Colonic mucosa (tissue), 4 donors: ENCODE data around the gene NCOA7. TPM values are rescaled to one million over a fixed set of nuclear protein-coding genes. Genes with fewer than 3 reads are reported as not detected.
A peak's percentile ranks its signal among the peaks of the same experiment; 100 is the strongest.

Experiments used
- DNase-seq: peaks from one replicate; pipeline ENCODE4 v3.0.0-alpha.2; 2020
- H3K27ac ChIP-seq: fragments of 200-600 bp; one replicate; pipeline ENCODE4 v1.8.0; 2021
- H3K27me3 ChIP-seq: fragments of 200-600 bp; one replicate; pipeline ENCODE4 v1.8.0; 2021
- H3K36me3 ChIP-seq: fragments of 200-600 bp; one replicate; pipeline ENCODE4 v1.8.0; 2021
- H3K4me1 ChIP-seq: fragments of 200-600 bp; one replicate; pipeline ENCODE4 v1.8.0; 2021; ENCODE audit warnings: mild to moderate bottlenecking
- H3K4me3 ChIP-seq: fragments of 200-600 bp; one replicate; pipeline ENCODE4 v1.8.0; 2021
- H3K9ac ChIP-seq, 2 donors: one replicate each; pipeline ENCODE4 v1.7.0; 2013; ENCODE audit warnings: control low read depth in 2 of 2, low read depth in 2 of 2, low read length in 2 of 2
- H3K9me3 ChIP-seq: fragments of 200-600 bp; one replicate; pipeline ENCODE4 v1.8.0; 2021
- intact Hi-C: fragments of 100-400 bp; cut with DNase I; formaldehyde crosslinking; loops from one replicate; pipeline ENCODE4 v1.14.1; 2022
- total RNA-seq, 2 donors: library from RNA; stranded (reverse); fragmentation: NEBNext Ultra II Directional in 1 of 2; extraction: Animal tissue kit (Norgen Biotek cat#: 25700) in 1 of 2; gene quantifications; one replicate each; pipeline ENCODE4 v1.2.1, GENCODE V29; 2021
- TF ChIP-seq, protein P1 (sequence below): fragments of 200-600 bp; IDR thresholded peaks from one replicate; pipeline ENCODE4 v1.8.0; 2022; ENCODE audit warnings: antibody characterized with exemption, mild to moderate bottlenecking
- donor health status: healthy.
- donor health status: DM: no; HTN: no; CAD: no.
- donor health status: DM: no; HTN: no; CAD: no.

Gene NCOA7
- total RNA-seq, 2 donors from 2014 or later, result 24.9 to 59.3 TPM

- H3K9ac ChIP-seq, result no peak overlapping the region
- H3K27me3 ChIP-seq, result no peaks in the 10 kb centered on the region
- H3K27ac ChIP-seq, result no peak overlapping the region
- no peaks in the 10 kb centered on the region for H3K9me3 ChIP-seq
- TF ChIP-seq, protein P1, sequence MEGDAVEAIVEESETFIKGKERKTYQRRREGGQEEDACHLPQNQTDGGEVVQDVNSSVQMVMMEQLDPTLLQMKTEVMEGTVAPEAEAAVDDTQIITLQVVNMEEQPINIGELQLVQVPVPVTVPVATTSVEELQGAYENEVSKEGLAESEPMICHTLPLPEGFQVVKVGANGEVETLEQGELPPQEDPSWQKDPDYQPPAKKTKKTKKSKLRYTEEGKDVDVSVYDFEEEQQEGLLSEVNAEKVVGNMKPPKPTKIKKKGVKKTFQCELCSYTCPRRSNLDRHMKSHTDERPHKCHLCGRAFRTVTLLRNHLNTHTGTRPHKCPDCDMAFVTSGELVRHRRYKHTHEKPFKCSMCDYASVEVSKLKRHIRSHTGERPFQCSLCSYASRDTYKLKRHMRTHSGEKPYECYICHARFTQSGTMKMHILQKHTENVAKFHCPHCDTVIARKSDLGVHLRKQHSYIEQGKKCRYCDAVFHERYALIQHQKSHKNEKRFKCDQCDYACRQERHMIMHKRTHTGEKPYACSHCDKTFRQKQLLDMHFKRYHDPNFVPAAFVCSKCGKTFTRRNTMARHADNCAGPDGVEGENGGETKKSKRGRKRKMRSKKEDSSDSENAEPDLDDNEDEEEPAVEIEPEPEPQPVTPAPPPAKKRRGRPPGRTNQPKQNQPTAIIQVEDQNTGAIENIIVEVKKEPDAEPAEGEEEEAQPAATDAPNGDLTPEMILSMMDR, result no peak
- no peak overlapping the region for H3K4me3 ChIP-seq
- no peaks in the 10 kb centered on the region for H3K36me3 ChIP-seq
- intact Hi-C loops, result no loop called here
- no peak for DNase-seq
- H3K4me1 ChIP-seq, result no peaks in the 10 kb centered on the region
Measured at GRCh38 chr6:125831659-125832058, 40.9 kb downstream of the NCOA7 start.

GRCh38 chr6:125832391-125833117, 41.8 kb downstream of the NCOA7 start:
- Histone ChIP-seq H3K36me3 (no peaks in the 10 kb centered on the region), H3K4me1 (no peaks in the 10 kb centered on the region), H3K27me3 (no peaks in the 10 kb centered on the region), H3K9ac (no peak overlapping the region), H3K9me3 (no peaks in the 10 kb centered on the region), H3K27ac (no peak overlapping the region), H3K4me3 (no peak overlapping the region)
- DNase-seq, result no peak
- TF ChIP-seq, protein P1, result no peak
- intact Hi-C loops, result no loop called here

DNA sequence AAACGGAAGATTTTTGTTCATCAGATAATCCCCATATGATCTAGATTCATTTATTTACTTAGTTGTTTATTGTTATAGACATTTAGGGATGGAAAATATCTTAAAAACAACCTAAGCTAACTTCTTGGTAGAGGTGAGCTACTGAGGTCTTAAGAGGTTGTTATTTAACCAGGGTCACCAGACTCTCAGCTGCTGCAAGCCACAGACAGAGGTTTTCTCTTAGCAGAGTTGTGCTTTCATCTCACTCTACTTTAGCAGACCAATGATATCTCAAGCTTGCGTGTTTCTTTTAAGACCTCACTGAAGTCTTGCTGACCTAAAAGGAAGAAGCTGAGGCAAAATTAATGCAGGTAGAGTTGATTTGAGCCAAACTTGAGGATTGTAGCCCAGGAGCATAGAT, 43.6 kb downstream of the NCOA7 start:
- Histone ChIP-seq H3K4me3 (no peak overlapping the region), H3K9ac (no peak overlapping the region), H3K27me3 (no peaks in the 10 kb centered on the region), H3K9me3 (no peaks in the 10 kb centered on the region), H3K36me3 (no peaks in the 10 kb centered on the region), H3K27ac (no peak overlapping the region), H3K4me1 (no peaks in the 10 kb centered on the region)
- intact Hi-C loops, result no loop called here
- DNase-seq, result no peak
- TF ChIP-seq, protein P1, result no peak

- Histone ChIP-seq H3K27me3 (no peaks in the 10 kb centered on the region), H3K9me3 (no peaks in the 10 kb centered on the region), H3K27ac (peak overlapping the region; percentile 9), H3K36me3 (no peaks in the 10 kb centered on the region), H3K9ac (no peak overlapping the region), H3K4me3 (no peak overlapping the region), H3K4me1 (no peaks in the 10 kb centered on the region)
- intact Hi-C loops, result no loop called here
- DNase-seq, result no peak
- TF ChIP-seq, protein P1, result no peak
Measured at GRCh38 chr6:125835221-125835744, 44.5 kb downstream of the NCOA7 start.

GRCh38 chr6:125836466-125836865, 45.7 kb downstream of the NCOA7 start:
- Histone ChIP-seq H3K27me3 (no peaks in the 10 kb centered on the region), H3K9me3 (no peaks in the 10 kb centered on the region), H3K4me1 (no peaks in the 10 kb centered on the region), H3K27ac (no peak overlapping the region), H3K9ac (no peak overlapping the region), H3K36me3 (no peaks in the 10 kb centered on the region), H3K4me3 (no peak overlapping the region)
- intact Hi-C loops, result no loop called here
- TF ChIP-seq, protein P1, result no peak
- no peak for DNase-seq
